ENCODE measurements around the gene CAPN7. TPM values are rescaled to one million over a fixed set of nuclear protein-coding genes. Genes with fewer than 3 reads are reported as not detected.
"Not testable (repeated sequence)": the region's sequence is repeated elsewhere in the genome, so short reads cannot be mapped to it uniquely, and the experiment has no call there.

CAPN7 gene
- total RNA-seq, 5 donors from 2014 or later (not counting 1 experiment from before 2014, with no cell fraction given), result 62.2 to 82.5 (median 74.6) TPM

DNA sequence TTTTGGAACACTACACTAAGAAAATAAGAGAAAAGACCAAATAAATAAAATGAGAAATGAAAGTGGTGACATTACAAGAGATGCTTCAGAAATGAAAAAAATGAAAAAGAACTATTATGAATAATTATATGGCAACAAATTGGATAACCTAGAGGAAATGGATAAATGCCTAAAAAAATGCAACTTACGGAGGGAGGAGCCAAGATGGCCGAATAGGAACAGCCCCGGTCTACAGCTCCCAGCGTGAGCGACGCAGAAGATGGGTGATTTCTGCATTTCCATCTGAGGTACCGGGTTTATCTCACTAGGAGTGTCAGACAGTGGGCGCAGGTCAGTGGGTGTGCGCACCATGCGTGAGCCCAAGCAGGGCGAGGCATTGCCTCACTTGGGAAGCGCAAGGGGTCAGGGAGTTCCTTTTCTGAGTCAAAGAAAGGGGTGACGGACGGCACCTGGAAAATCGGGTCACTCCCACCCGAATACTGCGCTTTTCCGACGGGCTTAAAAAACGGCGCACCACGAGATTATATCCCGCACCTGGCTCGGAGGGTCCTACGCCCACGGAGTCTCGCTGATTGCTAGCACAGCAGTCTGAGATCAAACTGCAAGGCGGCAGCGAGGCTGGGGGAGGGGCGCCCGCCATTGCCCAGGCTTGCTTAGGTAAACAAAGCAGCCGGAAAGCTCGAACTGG, 19.4 kb upstream of the CAPN7 start:
- H3K36me3 ChIP-seq (ENCODE audit: control insufficient read depth in 2 of 2, extremely low read depth in 1 of 2, insufficient read depth in 1 of 2, low read length in 1 of 2); CTCF ChIA-PET; H3K9me3 Mint-ChIP-seq; H3K27me3 ChIP-seq (replicated peaks in 1 of 2; ENCODE audit: control insufficient read depth in 2 of 2, extremely low read depth in 1 of 2, insufficient read depth in 2 of 2, low read length in 1 of 2); H3K27ac ChIP-seq (ENCODE audit: low read length); H3K9me3 ChIP-seq; ATAC-seq (replicated peaks in 1 of 4); H3K36me3 Mint-ChIP-seq; DNase-seq; H3K4me3 Mint-ChIP-seq; H3K27ac Mint-ChIP-seq; H3K4me1 Mint-ChIP-seq; H3K4me1 ChIP-seq (ENCODE audit: control insufficient read depth in 1 of 2, extremely low read depth in 1 of 2, insufficient read depth in 2 of 2, low read length in 2 of 2); H3K4me3 ChIP-seq (ENCODE audit: control insufficient read depth in 1 of 2, extremely low read depth in 1 of 2, low read length in 1 of 2); H3K27me3 Mint-ChIP-seq: not testable (repeated sequence)
- POLR2A ChIA-PET, result interaction anchor here in 1 of 2 donors (0.6 kb wide), 1 partner anchor 53 kb away, joined by 4 read pairs; no protein-coding TSS in a partner anchor
- WGBS (ENCODE audit: insufficient coverage), result 97% methylated on average over 8 of the region's 33 CpGs

DNA sequence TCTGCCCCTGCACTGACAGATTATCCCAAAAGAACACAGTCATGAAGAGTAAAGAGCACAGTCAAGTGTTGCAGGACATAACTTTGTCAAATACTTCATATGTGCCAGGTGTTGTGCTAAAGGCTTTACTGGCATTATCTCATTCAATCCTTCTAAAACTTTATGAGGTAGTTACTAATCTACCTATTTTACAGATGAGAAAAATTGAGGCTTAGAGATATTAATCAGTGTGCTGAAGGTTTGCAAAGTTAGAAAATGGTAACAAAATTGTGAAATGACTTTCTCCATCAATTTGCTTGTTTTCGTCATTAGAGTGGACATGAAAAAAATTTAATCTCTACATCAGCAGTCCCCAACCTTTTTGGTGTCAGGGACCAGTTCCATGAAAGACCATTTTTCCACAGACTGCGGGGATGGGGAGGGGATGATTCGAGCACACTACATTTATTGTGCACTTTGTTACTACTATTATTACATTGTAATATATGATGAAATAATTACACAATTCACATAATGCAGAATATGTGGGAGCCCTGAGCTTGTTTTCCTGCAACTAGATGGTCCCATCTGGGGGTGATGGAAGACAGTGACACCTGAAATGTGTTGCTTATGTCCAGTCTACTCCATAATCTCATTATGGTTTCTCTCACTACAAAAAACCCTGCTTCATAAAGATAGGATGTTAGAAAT, 8.6 kb upstream of the CAPN7 start:
- WGBS (ENCODE audit: insufficient coverage), result no CpG with 5 or more reads among the region's 3 CpGs
- no peaks in the 10 kb centered on the region for H3K9me3 Mint-ChIP-seq
- H3K4me3 ChIP-seq (ENCODE audit: control insufficient read depth in 1 of 2, extremely low read depth in 1 of 2, low read length in 1 of 2), result no peak overlapping the region
- H3K27me3 ChIP-seq (replicated peaks in 1 of 2; ENCODE audit: control insufficient read depth in 2 of 2, extremely low read depth in 1 of 2, insufficient read depth in 2 of 2, low read length in 1 of 2), result no peaks in the 10 kb centered on the region
- DNase-seq (no peak), ATAC-seq (replicated peaks in 1 of 4) (no peak)
- POLR2A ChIA-PET, result interaction anchor here in 1 of 2 donors (0.6 kb wide), 1 partner anchor 233 kb away, joined by 3 read pairs; no protein-coding TSS in a partner anchor
- H3K27ac Mint-ChIP-seq, result no peak overlapping the region
- H3K4me3 Mint-ChIP-seq, result no peak overlapping the region
- H3K27me3 Mint-ChIP-seq, result peaks cover 0 to 4% of the 10 kb centered on the region in 2 donors
- H3K27ac ChIP-seq (ENCODE audit: low read length), result no peak overlapping the region
- no peaks in the 10 kb centered on the region for H3K4me1 ChIP-seq (ENCODE audit: control insufficient read depth in 1 of 2, extremely low read depth in 1 of 2, insufficient read depth in 2 of 2, low read length in 2 of 2)
- no peaks in the 10 kb centered on the region for H3K36me3 Mint-ChIP-seq
- no peaks in the 10 kb centered on the region for H3K36me3 ChIP-seq (ENCODE audit: control insufficient read depth in 2 of 2, extremely low read depth in 1 of 2, insufficient read depth in 1 of 2, low read length in 1 of 2)
- CTCF ChIA-PET, result interaction anchor here in 1 of 2 donors (0.9 kb wide), 1 partner anchor 106 kb away, joined by 3 read pairs; no protein-coding TSS in a partner anchor
- H3K4me1 Mint-ChIP-seq, result peaks cover 0 to under 1% (median 0%) of the 10 kb centered on the region in 3 donors
- H3K9me3 ChIP-seq, result no peaks in the 10 kb centered on the region

DNA sequence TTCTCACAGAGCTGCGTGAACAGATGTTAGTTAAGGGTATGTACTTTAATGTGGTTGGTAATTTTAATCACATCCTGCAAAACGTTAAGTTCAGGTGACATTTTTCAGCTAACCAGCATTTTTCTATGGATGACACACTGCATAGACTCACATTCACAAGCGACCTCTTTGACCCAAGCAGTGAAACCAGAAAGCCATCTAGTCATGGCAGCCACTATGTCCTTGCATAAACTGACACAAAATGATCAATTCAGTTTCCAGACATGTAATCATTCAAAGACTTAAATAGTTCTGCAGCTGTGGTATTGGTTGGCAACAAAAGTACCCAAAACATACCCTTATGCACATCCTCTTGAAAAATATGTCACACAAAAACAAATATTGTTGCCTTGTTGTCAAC, 7.4 kb upstream of the CAPN7 start:
- CTCF ChIA-PET, result no interaction called here
- Mint-ChIP-seq H3K4me1 (peaks cover 2 to 12% (median 3%) of the 10 kb centered on the region in 3 donors), H3K4me3 (no peak overlapping the region), H3K27ac (no peak overlapping the region), H3K9me3 (no peaks in the 10 kb centered on the region), H3K36me3 (no peaks in the 10 kb centered on the region), H3K27me3 (no peaks in the 10 kb centered on the region)
- H3K9me3 ChIP-seq, result no peaks in the 10 kb centered on the region
- WGBS (ENCODE audit: insufficient coverage), result 67% methylated on average over 1 of the region's 3 CpGs
- H3K27ac ChIP-seq (ENCODE audit: low read length), result no peak overlapping the region
- no peaks in the 10 kb centered on the region for H3K27me3 ChIP-seq (replicated peaks in 1 of 2; ENCODE audit: control insufficient read depth in 2 of 2, extremely low read depth in 1 of 2, insufficient read depth in 2 of 2, low read length in 1 of 2)
- POLR2A ChIA-PET, result interaction anchor here in 1 of 2 donors (0.6 kb wide), 1 partner anchor 26 kb away, joined by 5 read pairs; no protein-coding TSS in a partner anchor
- peaks cover 0 to 5% of the 10 kb centered on the region in 2 experiments for H3K4me1 ChIP-seq (ENCODE audit: control insufficient read depth in 1 of 2, extremely low read depth in 1 of 2, insufficient read depth in 2 of 2, low read length in 2 of 2)
- no peak overlapping the region for H3K4me3 ChIP-seq (ENCODE audit: control insufficient read depth in 1 of 2, extremely low read depth in 1 of 2, low read length in 1 of 2)
- DNase-seq (no peak), ATAC-seq (replicated peaks in 1 of 4) (no peak)
- H3K36me3 ChIP-seq (ENCODE audit: control insufficient read depth in 2 of 2, extremely low read depth in 1 of 2, insufficient read depth in 1 of 2, low read length in 1 of 2), result no peaks in the 10 kb centered on the region

DNA sequence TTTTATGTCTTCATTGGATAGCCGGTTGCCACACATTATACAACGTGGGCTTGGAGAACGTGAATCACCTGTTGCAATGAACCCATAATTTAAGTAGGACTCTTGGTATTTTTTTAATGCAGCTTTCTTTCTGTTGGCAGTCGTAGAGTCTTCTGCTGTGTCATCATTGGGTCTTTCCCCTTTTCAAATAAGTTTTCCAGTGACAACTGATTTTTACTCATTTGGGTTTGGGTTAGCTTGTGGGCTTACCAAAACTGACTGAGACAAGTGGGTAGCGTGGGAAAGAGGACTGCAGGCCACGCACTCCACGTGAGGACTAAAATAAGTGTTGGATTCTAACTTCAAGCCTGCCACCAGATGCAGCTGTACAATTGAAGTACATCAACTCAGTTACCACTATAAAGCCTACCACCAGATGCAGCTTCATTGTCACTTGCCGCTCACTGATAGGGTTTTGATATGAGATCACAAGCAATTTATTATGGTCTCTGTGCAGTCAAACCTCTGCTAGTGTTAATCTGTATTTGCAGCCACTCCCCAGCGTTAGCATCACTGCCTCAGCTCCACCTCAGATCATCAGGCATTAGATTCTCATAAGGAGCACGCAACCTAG, 6.4 kb upstream of the CAPN7 start:
- no peak for ATAC-seq (replicated peaks in 1 of 4)

DNA sequence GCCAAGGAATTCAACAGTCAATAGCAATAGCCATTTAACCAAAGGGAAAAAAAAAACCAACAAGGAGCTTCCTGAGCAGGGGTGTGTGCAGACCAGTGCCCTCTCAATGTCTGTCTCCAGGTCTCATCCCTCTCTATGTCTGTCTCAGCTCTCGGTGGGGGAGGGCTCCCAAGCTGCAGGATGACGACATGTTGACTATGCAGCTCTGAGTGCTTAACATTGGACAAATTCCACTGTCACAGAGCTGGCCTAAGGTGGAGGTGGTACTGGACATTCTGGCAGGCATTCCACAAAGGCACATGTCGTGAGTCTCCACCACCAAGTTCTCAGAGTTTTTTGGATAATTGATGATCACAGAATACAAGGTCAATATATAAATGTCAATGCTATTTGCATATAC, 2.0 kb upstream of the CAPN7 start:
- H3K27ac ChIP-seq (ENCODE audit: low read length), result no peak overlapping the region
- ChIA-PET POLR2A (interaction anchor here (0.5 to 1.1 kb wide), 4 partner anchors 94 to 1110 kb away, joined by 3 to 4 read pairs (median 4); no protein-coding TSS in a partner anchor), CTCF (interaction anchor here (0.6 to 6.4 kb wide), 18 partner anchors 9 to 1064 kb away, joined by 3 to 82 read pairs (median 4); no protein-coding TSS in a partner anchor)
- ATAC-seq (replicated peaks in 1 of 4), result no peak
- peaks cover 17 to 20% of the 10 kb centered on the region in 2 experiments for H3K4me1 ChIP-seq (ENCODE audit: control insufficient read depth in 1 of 2, extremely low read depth in 1 of 2, insufficient read depth in 2 of 2, low read length in 2 of 2)
- H3K4me3 ChIP-seq (ENCODE audit: control insufficient read depth in 1 of 2, extremely low read depth in 1 of 2, low read length in 1 of 2), result no peak overlapping the region
- no peaks in the 10 kb centered on the region for H3K36me3 ChIP-seq (ENCODE audit: control insufficient read depth in 2 of 2, extremely low read depth in 1 of 2, insufficient read depth in 1 of 2, low read length in 1 of 2)
- Mint-ChIP-seq H3K4me1 (peaks cover 23 to 39% (median 27%) of the 10 kb centered on the region in 3 donors), H3K27me3 (no peaks in the 10 kb centered on the region), H3K4me3 (no peak overlapping the region), H3K9me3 (no peaks in the 10 kb centered on the region), H3K36me3 (no peaks in the 10 kb centered on the region), H3K27ac (no peak overlapping the region)
- 100% methylated on average over 1 of the region's 3 CpGs for WGBS (ENCODE audit: insufficient coverage)
- H3K27me3 ChIP-seq (replicated peaks in 1 of 2; ENCODE audit: control insufficient read depth in 2 of 2, extremely low read depth in 1 of 2, insufficient read depth in 2 of 2, low read length in 1 of 2), result no peaks in the 10 kb centered on the region
- DNase-seq, result no peak
- H3K9me3 ChIP-seq, result no peaks in the 10 kb centered on the region

More for the DNA sequence above, 6.4 kb upstream of the CAPN7 start:
- Histone ChIP-seq H3K4me3 (ENCODE audit: control insufficient read depth in 1 of 2, extremely low read depth in 1 of 2, low read length in 1 of 2) (no peak overlapping the region), H3K36me3 (ENCODE audit: control insufficient read depth in 2 of 2, extremely low read depth in 1 of 2, insufficient read depth in 1 of 2, low read length in 1 of 2) (no peaks in the 10 kb centered on the region), H3K4me1 (ENCODE audit: control insufficient read depth in 1 of 2, extremely low read depth in 1 of 2, insufficient read depth in 2 of 2, low read length in 2 of 2) (peaks cover 0 to 5% of the 10 kb centered on the region in 2 experiments), H3K9me3 (no peaks in the 10 kb centered on the region), H3K27me3 (replicated peaks in 1 of 2; ENCODE audit: control insufficient read depth in 2 of 2, extremely low read depth in 1 of 2, insufficient read depth in 2 of 2, low read length in 1 of 2) (no peaks in the 10 kb centered on the region), H3K27ac (ENCODE audit: low read length) (no peak overlapping the region)
- Mint-ChIP-seq H3K27ac (no peak overlapping the region), H3K4me3 (no peak overlapping the region), H3K4me1 (peaks cover 2 to 12% (median 3%) of the 10 kb centered on the region in 3 donors), H3K36me3 (no peaks in the 10 kb centered on the region), H3K9me3 (no peaks in the 10 kb centered on the region), H3K27me3 (no peaks in the 10 kb centered on the region)
- POLR2A ChIA-PET, result no interaction called here
- 57% methylated on average over 4 of the region's 10 CpGs for WGBS (ENCODE audit: insufficient coverage)
- no peak for DNase-seq
- CTCF ChIA-PET, result interaction anchor here (0.6 to 1.5 kb wide), 4 partner anchors 10 to 359 kb away, joined by 3 to 10 read pairs (median 3); no protein-coding TSS in a partner anchor

DNA sequence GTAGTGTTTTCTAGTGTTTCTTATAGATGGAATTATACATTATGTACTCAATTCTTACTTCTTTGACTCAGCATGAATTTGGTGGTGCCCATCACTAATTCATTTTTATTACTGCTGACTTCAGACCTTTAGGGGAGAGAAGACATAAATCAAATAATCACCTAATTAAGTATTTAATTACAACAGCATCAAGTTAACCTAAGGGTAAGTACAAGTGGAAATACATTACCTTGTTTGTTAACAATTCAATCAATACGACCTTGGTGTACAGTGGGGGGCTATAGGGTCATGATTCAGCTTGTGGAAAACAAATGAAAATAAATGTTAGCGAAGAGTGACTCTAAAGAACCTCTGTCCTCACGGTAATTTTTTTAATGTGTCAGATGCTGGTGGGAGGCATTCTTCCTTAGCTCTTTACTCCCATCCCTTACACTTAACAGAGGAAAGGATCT, 538 bp upstream of the CAPN7 start:
- peaks cover 17 to 20% of the 10 kb centered on the region in 2 experiments for H3K4me1 ChIP-seq (ENCODE audit: control insufficient read depth in 1 of 2, extremely low read depth in 1 of 2, insufficient read depth in 2 of 2, low read length in 2 of 2)
- ChIA-PET POLR2A (interaction anchor here (0.5 to 2.1 kb wide), 14 partner anchors 12 to 1172 kb away, joined by 3 to 5 read pairs (median 3); partner anchors contain the start of genes CCDC174 (in 1 of the 2) and RBSN (in 1 of the 2)), CTCF (interaction anchor here in 1 of 2 donors (0.5 to 6.4 kb wide), 17 partner anchors 12 to 1059 kb away, joined by 3 to 82 read pairs (median 4); partner anchors contain the start of genes DPH3, EAF1, METTL6 and OXNAD1)
- H3K4me3 ChIP-seq (ENCODE audit: control insufficient read depth in 1 of 2, extremely low read depth in 1 of 2, low read length in 1 of 2), result peak overlapping the region; percentile 68 to 87
- H3K36me3 ChIP-seq (ENCODE audit: control insufficient read depth in 2 of 2, extremely low read depth in 1 of 2, insufficient read depth in 1 of 2, low read length in 1 of 2), result peaks cover 0 to 3% of the 10 kb centered on the region in 2 donors
- Mint-ChIP-seq H3K27ac (peak overlapping the region; percentile 90 to 93), H3K4me3 (peak overlapping the region; percentile 79 to 91 (median 84)), H3K9me3 (no peaks in the 10 kb centered on the region), H3K4me1 (peaks cover 31 to 42% (median 34%) of the 10 kb centered on the region in 3 donors), H3K27me3 (no peaks in the 10 kb centered on the region), H3K36me3 (no peaks in the 10 kb centered on the region)
- no peak for ATAC-seq (replicated peaks in 1 of 4)
- peak overlapping the region; percentile 80 for H3K27ac ChIP-seq (ENCODE audit: low read length)
- H3K27me3 ChIP-seq (replicated peaks in 1 of 2; ENCODE audit: control insufficient read depth in 2 of 2, extremely low read depth in 1 of 2, insufficient read depth in 2 of 2, low read length in 1 of 2), result no peaks in the 10 kb centered on the region
- WGBS (ENCODE audit: insufficient coverage), result no CpG with 5 or more reads among the region's 3 CpGs
- H3K9me3 ChIP-seq, result no peaks in the 10 kb centered on the region
- DNase-seq, result no peak

All from T-cell (primary cell).